NCI-H2171 treated with DMSO at 0.1 percent for 48 hours (cell line): ENCODE data around the gene RAD18.

ENCODE experiments used
- DNase-seq: peaks from one replicate; lab custom pipeline; 2025; lab: John Stamatoyannopoulos, UW

Gene RAD18

DNA sequence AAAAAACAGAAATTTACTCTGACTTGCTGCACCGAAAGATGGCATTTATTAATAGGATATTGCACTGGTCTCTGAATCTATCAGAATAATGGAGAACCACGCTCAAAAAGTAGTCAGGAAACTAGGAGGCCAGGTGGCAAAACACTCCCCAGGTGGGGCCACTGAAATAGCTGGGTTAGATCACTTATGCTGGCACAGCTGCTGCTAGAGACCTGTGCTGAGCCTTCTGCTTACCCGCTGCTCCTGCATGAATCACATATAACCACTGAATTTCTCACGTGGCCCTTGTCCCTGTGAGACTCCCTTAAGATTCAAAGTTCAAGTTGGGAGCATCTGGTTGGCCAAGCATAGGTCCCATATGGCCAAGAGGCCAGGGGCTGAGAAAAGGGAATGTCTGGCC, 127.9 kb downstream of the RAD18 start:
- DNase-seq: peak; percentile 79

DNA sequence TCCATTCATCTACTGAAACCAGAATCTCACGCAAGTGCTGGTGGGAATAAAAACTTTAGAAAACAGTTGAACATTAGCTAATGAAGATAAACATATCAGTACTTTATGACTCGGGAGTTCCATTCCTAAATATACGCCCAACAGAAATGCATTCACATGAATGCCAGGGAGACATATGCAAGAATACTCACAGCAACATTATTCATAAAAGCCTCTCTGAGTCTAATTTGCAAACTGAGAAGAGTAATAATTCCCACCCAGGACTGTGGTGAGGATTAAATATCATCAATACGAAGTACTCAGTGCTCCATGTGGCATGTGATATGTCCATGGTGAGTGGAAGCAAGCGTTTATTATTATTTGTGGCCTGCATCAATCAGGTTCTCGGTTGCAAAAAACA, 128.3 kb downstream of the RAD18 start:
- DNase-seq: peak; percentile 63

DNA sequence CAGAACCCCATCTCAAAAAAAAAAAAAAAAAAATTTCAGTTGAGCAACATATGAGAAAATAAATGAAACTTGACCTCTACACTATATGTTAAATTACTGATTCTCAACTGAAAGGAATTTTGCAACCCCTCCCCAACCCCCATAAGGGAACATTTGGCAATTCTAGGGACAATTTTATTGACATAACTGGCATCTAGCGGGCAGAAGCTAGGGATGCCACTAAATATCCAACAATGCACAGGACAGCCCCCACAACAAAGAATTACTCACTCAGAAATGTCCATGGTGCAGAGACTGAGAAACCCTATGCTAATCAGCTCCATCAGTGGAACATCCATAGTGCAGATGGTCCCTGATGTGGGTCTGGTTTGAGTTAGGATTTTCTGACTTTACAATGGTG, 135.6 kb downstream of the RAD18 start:
- no peak for DNase-seq
